Suprapubic skin (tissue), 4 donors: Measurements from ENCODE around the gene DCTD. TPM values are rescaled to one million over a fixed set of nuclear protein-coding genes. Genes with fewer than 3 reads are reported as not detected.

Experiments used
- DNase-seq, 2 donors: peaks; one replicate each; pipeline ENCODE4 v3.0.0-alpha.2; 2019; ENCODE audit warnings: low spot score in 2 of 2
- H3K27ac ChIP-seq: fragments of 200-600 bp; sonication (generic); one replicate; pipeline ENCODE4 v1.5.1; 2019
- H3K27me3 ChIP-seq: fragments of 200-600 bp; sonication (generic); one replicate; pipeline ENCODE4 v1.5.1; 2019
- H3K36me3 ChIP-seq: fragments of 200-600 bp; sonication (generic); one replicate; pipeline ENCODE4 v1.5.1; 2019
- H3K4me1 ChIP-seq: fragments of 200-600 bp; sonication (generic); one replicate; pipeline ENCODE4 v1.5.1; 2019
- H3K4me3 ChIP-seq: fragments of 200-600 bp; sonication (generic); one replicate; pipeline ENCODE4 v1.5.1; 2019; ENCODE audit warnings: mild to moderate bottlenecking
- H3K9me3 ChIP-seq: fragments of 200-600 bp; sonication (generic); one replicate; pipeline ENCODE4 v1.5.1; 2019
- EP300 ChIP-seq: sonication (generic); formaldehyde crosslinking; IDR thresholded peaks from one replicate; pipeline ENCODE4 v1.6.1; 2017; ENCODE audit warnings: antibody characterized with exemption
- POLR2A ChIP-seq, 2 donors: fragments of 450-650 bp; IDR thresholded peaks; one replicate each; pipeline ENCODE4 v1.6.1; 2017; ENCODE audit warnings: antibody characterized with exemption in 2 of 2, mild to moderate bottlenecking in 2 of 2, moderate library complexity in 2 of 2
- POLR2AphosphoS5 ChIP-seq, 3 donors: sonication (generic); formaldehyde crosslinking; IDR thresholded peaks; one replicate each; pipeline ENCODE4 v1.6.1; 2017; ENCODE audit warnings: antibody characterized with exemption in 3 of 3
- whole genome bisulfite sequencing: methylation state at CpG from one replicate; pipeline ENCODE4 v1.1.5; 2018; 5-methylcytosine and 5-hydroxymethylcytosine counted together
- total RNA-seq, 4 donors: library from RNA; depleted of rRNA; stranded (reverse); fragments of >200 nt; gene quantifications; one replicate each; pipeline ENCODE4 v1.1.0, GENCODE V29; 2016
- TF ChIP-seq, protein P1 (sequence below), 2 donors: fragments of 200-600 bp in 1 of 2; fragments of 450-650 bp in 1 of 2; sonication (generic) in 1 of 2; IDR thresholded peaks; one replicate each; pipeline ENCODE4 v1.5.1; 2016 to 2019; ENCODE audit warnings: antibody characterized with exemption in 2 of 2, mild to moderate bottlenecking in 1 of 2, moderate library complexity in 1 of 2

The DCTD gene
- total RNA-seq, 4 donors from 2014 or later: 32.7 to 40.7 (median 38.9) TPM

DNA sequence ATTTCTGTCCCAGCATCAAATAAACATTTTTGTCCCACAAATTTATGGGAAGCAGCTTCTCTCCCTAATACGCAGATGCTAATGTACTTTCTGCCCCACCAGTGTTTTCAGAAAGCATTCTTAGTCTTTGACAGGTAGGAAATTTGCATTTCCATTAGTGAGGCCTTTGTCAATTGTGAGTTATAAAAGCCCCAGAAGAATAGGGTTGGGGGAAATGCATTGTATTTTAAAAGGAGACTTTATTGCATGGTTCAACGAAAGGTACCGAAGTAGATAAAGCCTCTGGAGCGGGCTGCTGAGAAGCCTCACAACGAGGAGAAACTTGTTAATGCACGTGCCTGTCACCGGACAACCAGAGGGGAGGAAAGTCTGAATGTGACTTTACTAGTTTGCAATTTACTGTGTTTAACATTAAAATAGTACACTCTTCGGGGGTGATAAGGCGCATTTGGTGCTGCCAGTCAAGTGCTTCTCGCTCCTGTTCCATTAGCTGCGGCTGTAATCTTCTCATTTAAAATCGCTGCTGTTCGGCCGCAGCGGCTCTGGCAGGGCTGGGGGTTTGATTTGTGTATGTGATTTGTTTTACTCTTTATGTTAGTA lies 63.4 kb downstream of the DCTD start:
- no peak overlapping the region for H3K27ac ChIP-seq
- DNase-seq: peak in 1 of 2 donors; percentile 30
- H3K9me3 ChIP-seq: peaks cover 4% of the 10 kb centered on the region
- TF ChIP-seq POLR2AphosphoS5 (IDR thresholded peaks at IDR 0.05): no peak
- TF ChIP-seq, protein P1, sequence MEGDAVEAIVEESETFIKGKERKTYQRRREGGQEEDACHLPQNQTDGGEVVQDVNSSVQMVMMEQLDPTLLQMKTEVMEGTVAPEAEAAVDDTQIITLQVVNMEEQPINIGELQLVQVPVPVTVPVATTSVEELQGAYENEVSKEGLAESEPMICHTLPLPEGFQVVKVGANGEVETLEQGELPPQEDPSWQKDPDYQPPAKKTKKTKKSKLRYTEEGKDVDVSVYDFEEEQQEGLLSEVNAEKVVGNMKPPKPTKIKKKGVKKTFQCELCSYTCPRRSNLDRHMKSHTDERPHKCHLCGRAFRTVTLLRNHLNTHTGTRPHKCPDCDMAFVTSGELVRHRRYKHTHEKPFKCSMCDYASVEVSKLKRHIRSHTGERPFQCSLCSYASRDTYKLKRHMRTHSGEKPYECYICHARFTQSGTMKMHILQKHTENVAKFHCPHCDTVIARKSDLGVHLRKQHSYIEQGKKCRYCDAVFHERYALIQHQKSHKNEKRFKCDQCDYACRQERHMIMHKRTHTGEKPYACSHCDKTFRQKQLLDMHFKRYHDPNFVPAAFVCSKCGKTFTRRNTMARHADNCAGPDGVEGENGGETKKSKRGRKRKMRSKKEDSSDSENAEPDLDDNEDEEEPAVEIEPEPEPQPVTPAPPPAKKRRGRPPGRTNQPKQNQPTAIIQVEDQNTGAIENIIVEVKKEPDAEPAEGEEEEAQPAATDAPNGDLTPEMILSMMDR (IDR thresholded peaks at IDR 0.05): no peak
- TF ChIP-seq EP300: no peak
- no peak for TF ChIP-seq POLR2A (IDR thresholded peaks at IDR 0.05)
- no peak overlapping the region for H3K4me3 ChIP-seq
- no peaks in the 10 kb centered on the region for H3K36me3 ChIP-seq
- 93% methylated on average over 15 of the region's 15 CpGs for WGBS
- H3K27me3 ChIP-seq: no peaks in the 10 kb centered on the region
- H3K4me1 ChIP-seq: no peaks in the 10 kb centered on the region

DNA sequence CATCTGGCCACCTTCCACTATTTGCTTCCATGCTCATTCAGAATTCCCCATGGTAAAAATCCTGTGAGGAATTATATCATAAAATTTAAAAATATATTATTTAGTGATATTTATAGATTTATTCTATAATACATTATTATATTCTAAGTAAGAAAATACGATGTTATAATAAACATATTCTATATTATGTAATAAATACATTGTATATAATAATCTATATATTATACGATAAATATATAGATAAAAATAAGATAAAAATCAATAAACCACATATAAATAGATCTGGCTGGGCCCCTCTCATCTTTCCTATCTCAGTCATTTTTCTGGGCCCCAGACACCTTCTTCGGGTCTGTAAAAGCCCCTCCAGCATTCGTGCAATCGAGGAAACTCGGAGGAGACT lies 68.5 kb downstream of the DCTD start:
- no peaks in the 10 kb centered on the region for H3K4me1 ChIP-seq
- peaks cover 4% of the 10 kb centered on the region for H3K9me3 ChIP-seq
- H3K4me3 ChIP-seq: no peak overlapping the region
- WGBS: 87% methylated on average over 6 of the region's 6 CpGs
- TF ChIP-seq POLR2AphosphoS5 (IDR thresholded peaks at IDR 0.05) (no peak), POLR2A (IDR thresholded peaks at IDR 0.05) (no peak), EP300 (no peak)
- TF ChIP-seq, protein P1 (IDR thresholded peaks at IDR 0.05): no peak
- H3K27me3 ChIP-seq: no peaks in the 10 kb centered on the region
- DNase-seq: no peak
- no peaks in the 10 kb centered on the region for H3K36me3 ChIP-seq
- no peak overlapping the region for H3K27ac ChIP-seq

DNA sequence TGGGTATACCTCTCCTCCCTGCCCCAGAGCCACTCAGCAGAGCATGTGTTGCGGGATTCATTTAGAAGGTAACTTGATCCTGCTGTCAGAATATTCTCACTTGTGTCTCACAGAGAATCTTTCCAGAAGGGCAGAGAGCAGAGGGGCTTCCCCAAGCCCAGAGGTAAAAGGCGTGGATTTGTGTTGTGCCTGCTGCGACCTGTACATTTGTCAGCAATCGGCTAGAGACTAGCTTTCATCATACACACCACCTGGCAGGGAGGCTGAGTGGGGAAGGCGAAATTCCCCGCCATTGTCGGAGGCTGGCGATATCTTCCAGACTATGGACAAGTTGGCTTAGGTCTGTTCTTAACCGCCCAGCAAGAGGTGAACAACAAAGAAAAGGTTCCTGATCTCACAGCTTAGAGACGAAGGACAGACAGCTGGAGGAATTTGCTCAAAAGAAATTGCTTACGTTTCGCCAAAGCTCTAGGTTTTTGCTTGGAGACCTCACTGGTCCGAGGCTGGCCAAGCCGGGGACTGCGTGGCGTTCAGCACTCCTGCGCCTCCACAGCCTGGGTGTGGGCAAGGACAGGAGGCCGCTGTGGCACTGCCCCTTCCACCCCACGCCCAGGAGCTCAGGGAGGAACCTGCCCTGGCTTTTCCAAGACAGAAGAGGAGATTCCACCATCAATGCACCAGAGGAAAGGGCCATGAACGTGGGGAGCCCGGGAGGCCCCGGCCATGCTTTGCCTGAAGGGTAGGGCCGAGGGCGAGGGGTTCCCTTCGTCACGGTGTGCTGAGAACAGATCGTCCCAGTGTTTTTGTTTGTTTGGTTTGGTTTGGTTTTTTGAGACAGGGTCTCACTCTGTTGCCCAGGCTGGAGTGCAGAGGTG lies 69.4 kb downstream of the DCTD start:
- Histone ChIP-seq H3K4me1 (no peaks in the 10 kb centered on the region), H3K4me3 (no peak overlapping the region), H3K9me3 (no peaks in the 10 kb centered on the region), H3K36me3 (no peaks in the 10 kb centered on the region), H3K27me3 (no peaks in the 10 kb centered on the region), H3K27ac (no peak overlapping the region)
- no peak for TF ChIP-seq EP300
- TF ChIP-seq, protein P1 (IDR thresholded peaks at IDR 0.05): no peak
- no peak for TF ChIP-seq POLR2A (IDR thresholded peaks at IDR 0.05)
- TF ChIP-seq POLR2AphosphoS5 (IDR thresholded peaks at IDR 0.05): no peak
- peak in 1 of 2 donors; percentile 48 for DNase-seq
- WGBS: 62% methylated on average over 26 of the region's 27 CpGs

DNA sequence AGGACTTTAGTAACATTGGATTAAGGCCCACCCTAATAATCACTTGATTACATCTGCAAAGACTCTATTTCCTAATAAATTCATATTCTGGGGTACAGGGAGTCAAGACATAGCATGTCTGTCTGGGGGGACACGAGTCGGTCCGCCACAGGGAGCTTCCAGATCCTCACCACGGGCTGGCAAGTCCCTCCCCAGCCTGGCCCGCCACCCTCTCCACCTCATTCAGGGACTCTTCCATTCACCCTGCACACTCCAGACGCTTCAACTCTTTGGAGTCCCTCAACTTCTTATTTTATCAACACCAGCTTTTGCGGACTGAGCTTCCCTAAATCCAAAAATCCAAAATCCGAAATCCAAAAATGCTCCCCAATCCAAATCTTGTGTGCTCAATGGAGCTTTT lies 71.2 kb downstream of the DCTD start:
- H3K4me1 ChIP-seq: no peaks in the 10 kb centered on the region
- no peak overlapping the region for H3K27ac ChIP-seq
- no peaks in the 10 kb centered on the region for H3K27me3 ChIP-seq
- DNase-seq: peak in 1 of 2 donors; percentile 14
- TF ChIP-seq POLR2A (IDR thresholded peaks at IDR 0.05) (no peak), POLR2AphosphoS5 (IDR thresholded peaks at IDR 0.05) (no peak), EP300 (no peak)
- TF ChIP-seq, protein P1 (IDR thresholded peaks at IDR 0.05): no peak
- WGBS: 92% methylated on average over 8 of the region's 8 CpGs
- H3K4me3 ChIP-seq: no peak overlapping the region
- no peaks in the 10 kb centered on the region for H3K9me3 ChIP-seq
- no peaks in the 10 kb centered on the region for H3K36me3 ChIP-seq

DNA sequence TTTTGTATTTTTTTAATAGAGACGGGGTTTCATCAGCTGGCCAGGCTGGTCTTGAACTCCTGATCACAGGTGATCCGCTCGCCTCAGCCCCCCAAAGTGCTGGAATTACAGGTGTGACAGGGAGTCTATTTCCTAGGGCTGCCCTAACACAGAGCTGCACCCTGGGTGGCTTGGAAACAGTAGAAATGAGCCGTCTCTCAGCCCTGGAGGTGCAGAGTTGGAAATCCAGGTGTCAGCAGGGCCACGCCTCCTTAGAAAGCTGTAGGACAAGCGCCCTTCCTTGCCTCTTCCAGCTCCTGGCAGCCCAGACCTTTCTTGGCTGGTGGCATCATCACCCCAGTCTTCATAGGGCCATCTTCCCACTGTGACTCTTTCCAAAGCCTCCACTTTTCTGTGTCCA lies 71.6 kb downstream of the DCTD start:
- peak in 1 of 2 donors; percentile 29 for DNase-seq
- no peak overlapping the region for H3K27ac ChIP-seq
- H3K9me3 ChIP-seq: no peaks in the 10 kb centered on the region
- no peak for TF ChIP-seq POLR2AphosphoS5 (IDR thresholded peaks at IDR 0.05)
- no peaks in the 10 kb centered on the region for H3K27me3 ChIP-seq
- WGBS: 61% methylated on average over 6 of the region's 6 CpGs
- H3K4me3 ChIP-seq: no peak overlapping the region
- H3K36me3 ChIP-seq: no peaks in the 10 kb centered on the region
- no peaks in the 10 kb centered on the region for H3K4me1 ChIP-seq
